ENCODE results near the gene AKIP1. TPM values are rescaled to one million over a fixed set of nuclear protein-coding genes. Genes with fewer than 3 reads are reported as not detected.
"Not testable (repeated sequence)": the region's sequence is repeated elsewhere in the genome, so short reads cannot be mapped to it uniquely, and the experiment has no call there.

The AKIP1 gene
- total RNA-seq, 1 experiment from 2014 or later = 40.3 TPM

- peak; percentile 83 for DNase-seq (ENCODE audit: low read depth)
Measured at GRCh38 chr11:8917157-8917825, 6.3 kb downstream of the AKIP1 start.

- DNase-seq (ENCODE audit: low read depth) = no peak
Measured at GRCh38 chr11:8922691-8923090, 11.7 kb downstream of the AKIP1 start.

GRCh38 chr11:8925711-8926110 lies 14.7 kb downstream of the AKIP1 start:
- no peak for DNase-seq (ENCODE audit: low read depth)

- DNase-seq (ENCODE audit: low read depth) = no peak
Measured at GRCh38 chr11:8926236-8926635, 15.2 kb downstream of the AKIP1 start.

GRCh38 chr11:8927233-8927632 lies 16.2 kb downstream of the AKIP1 start:
- no peak for DNase-seq (ENCODE audit: low read depth)

GRCh38 chr11:8928205-8928604 lies 17.2 kb downstream of the AKIP1 start:
- no peak for DNase-seq (ENCODE audit: low read depth)

- DNase-seq (ENCODE audit: low read depth) = no peak
Measured at GRCh38 chr11:8928981-8929615, 18.1 kb downstream of the AKIP1 start.

GRCh38 chr11:8930456-8931175 lies 19.6 kb downstream of the AKIP1 start:
- DNase-seq (ENCODE audit: low read depth) = peak; percentile 25

- no peak for DNase-seq (ENCODE audit: low read depth)
Measured at GRCh38 chr11:8932564-8933180, 21.7 kb downstream of the AKIP1 start, which contains the start of gene C11orf16. TSS of gene C11orf16 (minus strand) at chr11:8932947. CDS start at chr11:8932308, 639 bp downstream.

- DNase-seq (ENCODE audit: low read depth) = no peak
Measured at GRCh38 chr11:8933931-8934330, 22.9 kb downstream of the AKIP1 start.

- peak; percentile 65 for DNase-seq (ENCODE audit: low read depth)
Measured at GRCh38 chr11:8934742-8935488, 23.9 kb downstream of the AKIP1 start.

GRCh38 chr11:8935789-8936188 lies 24.8 kb downstream of the AKIP1 start:
- DNase-seq (ENCODE audit: low read depth) = not testable (repeated sequence)

- no peak for DNase-seq (ENCODE audit: low read depth)
Measured at GRCh38 chr11:8937159-8937558, 26.2 kb downstream of the AKIP1 start.

- DNase-seq (ENCODE audit: low read depth) = no peak
Measured at GRCh38 chr11:8937659-8938058, 26.7 kb downstream of the AKIP1 start.

GRCh38 chr11:8941341-8942103 lies 30.5 kb downstream of the AKIP1 start:
- no peak for DNase-seq (ENCODE audit: low read depth)

- no peak for DNase-seq (ENCODE audit: low read depth)
Measured at GRCh38 chr11:8942518-8943066, 31.6 kb downstream of the AKIP1 start, which contains the start of gene ASCL3. TSS of gene ASCL3 (minus strand) at chr11:8943016. CDS start at chr11:8938161, 4,855 bp downstream.

GRCh38 chr11:8947230-8947943 lies 36.4 kb downstream of the AKIP1 start:
- DNase-seq (ENCODE audit: low read depth) = no peak

GRCh38 chr11:8948886-8949285 lies 37.9 kb downstream of the AKIP1 start:
- DNase-seq (ENCODE audit: low read depth) = no peak

GRCh38 chr11:8956860-8957259 lies 45.9 kb downstream of the AKIP1 start:
- no peak for DNase-seq (ENCODE audit: low read depth)
